NCI-H460 (cell line): ENCODE data around the gene CTNNA1. TPM values are rescaled to one million over a fixed set of nuclear protein-coding genes. Genes with fewer than 3 reads are reported as not detected.

Experiments
- DNase-seq: peaks from one replicate; pipeline ENCODE4 v3.0.0-alpha.2; 2016; ENCODE audit warnings: low read depth; ENCODE audit errors: extremely low read depth
- total RNA-seq: library from RNA; depleted of rRNA; stranded (reverse); fragments of >200 nt; shearing (Covaris generic); gene quantifications from 2 replicates; pipeline ENCODE4 v1.2.3, GENCODE V29; 2014; rRNA removed

CTNNA1 gene
- total RNA-seq, 1 experiment from 2014 or later: 337 TPM

DNA sequence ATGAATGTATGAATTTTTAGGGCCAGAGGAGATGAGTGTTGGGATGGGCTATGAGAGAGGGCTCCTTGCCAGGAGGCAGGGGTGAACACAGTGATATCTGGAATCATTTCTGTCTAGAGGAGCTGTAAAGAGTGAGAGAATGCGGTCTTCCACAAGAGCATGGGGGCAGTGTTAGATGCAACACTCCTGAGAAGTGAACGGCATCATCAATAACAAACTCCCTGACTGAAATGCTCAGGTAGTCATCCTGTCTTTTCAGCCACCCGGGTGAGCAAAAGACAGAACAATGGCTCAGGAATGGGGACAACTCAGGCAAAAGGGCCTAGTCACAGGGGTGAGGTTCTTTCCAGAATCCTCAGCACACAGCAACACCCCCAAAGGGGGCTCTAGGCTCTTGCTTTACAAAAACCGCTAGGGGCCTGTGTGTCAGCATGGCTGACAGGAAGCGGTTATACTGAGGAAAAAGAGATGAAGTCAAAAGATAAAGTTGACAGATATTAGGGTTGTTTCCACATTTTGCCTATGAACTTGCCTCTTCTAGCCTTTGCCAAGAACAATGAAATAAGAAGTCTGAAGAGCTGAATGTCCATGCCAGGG, 226.6 kb downstream of the CTNNA1 start:
- no peak for DNase-seq

DNA sequence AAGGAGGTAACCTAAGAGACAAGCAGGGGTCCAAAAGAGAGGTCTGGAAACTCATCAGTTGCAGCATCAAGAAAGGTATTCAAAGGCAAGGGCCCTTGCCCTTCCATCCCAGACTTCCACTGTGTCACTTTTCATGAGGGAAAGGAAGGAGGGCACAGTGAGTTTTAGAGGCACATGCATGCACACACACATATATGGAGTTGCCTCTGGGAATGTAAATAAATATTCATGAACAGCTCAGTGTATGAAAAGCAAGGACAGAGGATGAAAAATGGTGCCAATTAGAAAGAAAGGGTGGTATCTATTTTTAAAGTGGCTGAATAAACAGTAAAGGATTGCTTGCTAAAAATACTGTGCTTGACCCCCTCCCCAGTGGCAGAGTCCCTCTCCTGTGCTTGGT, 227.2 kb downstream of the CTNNA1 start:
- no peak for DNase-seq

DNA sequence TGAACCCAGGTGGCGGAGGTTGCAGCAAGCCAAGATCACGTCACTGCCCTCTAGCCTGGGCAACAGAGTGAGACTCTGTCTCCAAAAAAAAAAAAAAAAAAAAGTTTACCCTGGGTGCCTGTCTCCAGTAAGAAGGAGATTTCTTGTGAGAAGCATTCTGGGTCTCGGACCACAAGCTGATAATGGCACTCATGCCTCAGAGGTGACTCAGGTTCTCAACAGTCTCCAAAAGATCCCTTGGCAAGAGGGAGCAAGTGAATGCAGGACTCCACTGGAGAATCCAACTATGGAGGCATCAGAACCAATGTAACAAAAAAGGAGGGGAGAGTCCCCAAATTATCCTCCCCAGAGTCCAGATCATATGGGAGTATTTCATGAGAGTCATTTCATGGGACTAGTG, 227.9 kb downstream of the CTNNA1 start:
- DNase-seq: no peak

DNA sequence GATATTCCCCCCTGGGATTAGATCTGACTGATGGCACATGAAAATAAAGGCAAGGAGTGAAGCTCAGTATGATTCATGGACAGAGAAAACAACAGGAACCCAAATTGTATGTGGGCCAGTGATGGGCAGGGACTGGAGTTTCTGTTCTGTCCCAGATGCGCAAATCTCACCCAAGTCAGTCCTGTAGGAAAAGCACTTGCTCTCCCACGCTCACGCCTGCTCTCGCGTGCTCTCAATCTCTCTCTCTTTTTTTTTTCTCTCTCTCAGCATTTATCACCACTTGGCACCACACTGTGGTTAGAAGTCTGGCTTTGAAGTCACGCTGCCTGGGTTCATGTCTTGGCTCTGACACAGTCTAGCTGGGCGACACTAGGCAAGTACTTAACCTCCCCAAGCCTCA, 228.4 kb downstream of the CTNNA1 start:
- no peak for DNase-seq

DNA sequence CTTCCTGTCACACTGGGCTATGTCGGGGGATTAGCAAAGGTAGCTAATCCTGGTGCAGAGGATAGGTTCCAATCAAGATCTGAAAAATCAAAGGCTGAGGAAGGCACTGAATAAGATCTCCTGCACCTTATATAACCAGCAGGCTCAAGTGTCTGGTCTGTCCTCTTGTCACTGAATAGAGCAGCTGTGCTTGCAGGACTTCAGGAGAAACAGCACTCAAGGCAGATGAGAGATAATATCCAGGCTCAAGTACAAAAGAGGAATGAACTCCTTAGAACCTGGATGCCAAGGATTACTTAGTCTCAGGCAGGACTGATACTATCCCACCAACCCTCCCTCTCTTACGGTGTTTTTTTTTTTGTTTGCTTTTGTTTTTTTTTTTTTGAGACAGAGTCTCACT, 230.8 kb downstream of the CTNNA1 start:
- no peak for DNase-seq

Other genes with a start within 250 kb of the CTNNA1 start
- 153 and 176 TPM in 2 replicates for gene ETF1, start 210.2 kb upstream of the CTNNA1 start, total RNA-seq
- 1,085 and 1,216 TPM in 2 replicates for gene HSPA9, start 178.0 kb upstream of the CTNNA1 start, total RNA-seq
- gene LRRTM2, start 121.9 kb downstream of the CTNNA1 start, total RNA-seq: 0.07 TPM in 1 of 2 replicates, not detected in the other